Subcutaneous adipose tissue (tissue), 4 donors: ENCODE measurements around the gene TBC1D1. TPM values are rescaled to one million over a fixed set of nuclear protein-coding genes. Genes with fewer than 3 reads are reported as not detected.

Source experiments
- total RNA-seq, 4 donors: library from RNA; depleted of rRNA; stranded (reverse); fragments of >200 nt; gene quantifications; one replicate each; pipeline ENCODE4 v1.1.0, GENCODE V29; 2016
- TF ChIP-seq, protein P1 (sequence below): fragments of 450-650 bp; IDR thresholded peaks from one replicate; pipeline ENCODE4 v1.5.1; 2016; ENCODE audit warnings: low read depth, mild to moderate bottlenecking, control low read depth, antibody characterized with exemption, moderate library complexity

The TBC1D1 gene
- total RNA-seq, 4 donors from 2014 or later, result 60.3 to 123 (median 87.6) TPM

DNA sequence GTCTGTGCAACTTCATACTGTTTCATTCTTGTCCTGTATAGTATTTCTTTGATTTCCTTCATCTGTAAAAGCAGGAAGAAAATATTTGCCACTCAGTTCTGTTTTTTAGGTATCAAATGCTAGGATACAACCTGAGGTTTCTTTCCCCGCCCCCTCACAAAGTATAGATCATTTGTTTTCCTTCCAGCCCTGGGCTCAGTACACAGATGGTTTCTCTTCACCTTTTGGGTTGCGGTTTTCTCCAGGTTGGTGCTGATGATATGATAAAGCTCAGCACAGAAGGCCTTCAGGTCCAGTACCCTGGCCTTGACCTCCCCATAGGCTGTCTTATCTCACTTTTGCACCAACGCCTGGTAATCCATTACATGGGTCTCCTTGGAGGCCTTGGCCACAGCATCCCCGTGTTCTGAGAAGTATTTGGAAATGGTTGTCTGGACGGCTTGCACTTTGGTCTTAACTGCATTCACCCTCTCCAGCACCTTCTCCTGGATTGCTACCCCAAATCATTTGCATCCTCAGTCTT, 104.5 kb downstream of the TBC1D1 start:
- TF ChIP-seq, protein P1, sequence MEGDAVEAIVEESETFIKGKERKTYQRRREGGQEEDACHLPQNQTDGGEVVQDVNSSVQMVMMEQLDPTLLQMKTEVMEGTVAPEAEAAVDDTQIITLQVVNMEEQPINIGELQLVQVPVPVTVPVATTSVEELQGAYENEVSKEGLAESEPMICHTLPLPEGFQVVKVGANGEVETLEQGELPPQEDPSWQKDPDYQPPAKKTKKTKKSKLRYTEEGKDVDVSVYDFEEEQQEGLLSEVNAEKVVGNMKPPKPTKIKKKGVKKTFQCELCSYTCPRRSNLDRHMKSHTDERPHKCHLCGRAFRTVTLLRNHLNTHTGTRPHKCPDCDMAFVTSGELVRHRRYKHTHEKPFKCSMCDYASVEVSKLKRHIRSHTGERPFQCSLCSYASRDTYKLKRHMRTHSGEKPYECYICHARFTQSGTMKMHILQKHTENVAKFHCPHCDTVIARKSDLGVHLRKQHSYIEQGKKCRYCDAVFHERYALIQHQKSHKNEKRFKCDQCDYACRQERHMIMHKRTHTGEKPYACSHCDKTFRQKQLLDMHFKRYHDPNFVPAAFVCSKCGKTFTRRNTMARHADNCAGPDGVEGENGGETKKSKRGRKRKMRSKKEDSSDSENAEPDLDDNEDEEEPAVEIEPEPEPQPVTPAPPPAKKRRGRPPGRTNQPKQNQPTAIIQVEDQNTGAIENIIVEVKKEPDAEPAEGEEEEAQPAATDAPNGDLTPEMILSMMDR, result no peak

- TF ChIP-seq, protein P1, result no peak
Observed at GRCh38 chr4:37995981-37996775, 105.3 kb downstream of the TBC1D1 start.

DNA sequence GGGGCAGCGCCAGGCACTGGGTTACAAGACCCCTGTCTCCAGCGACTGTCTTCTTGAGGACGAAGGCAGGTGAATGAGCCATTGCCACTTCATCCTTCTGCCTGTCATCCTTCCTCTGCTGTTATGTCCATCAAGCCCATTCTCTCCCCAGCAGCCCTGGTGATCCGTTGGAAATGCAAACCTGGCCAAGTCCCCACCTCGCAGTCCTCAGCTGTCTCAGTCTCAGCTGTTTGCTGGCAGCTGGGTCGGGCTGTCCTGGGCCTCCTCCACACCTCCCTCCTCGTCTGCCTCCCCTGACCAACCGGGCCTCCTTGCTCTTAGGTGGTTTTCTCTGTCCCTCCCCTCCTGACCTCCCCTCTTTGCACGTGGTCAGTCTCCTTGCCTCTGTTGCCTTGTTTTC, 107.3 kb downstream of the TBC1D1 start:
- TF ChIP-seq, protein P1, result no peak

GRCh38 chr4:37999000-37999716, 108.3 kb downstream of the TBC1D1 start:
- TF ChIP-seq, protein P1, result no peak

- TF ChIP-seq, protein P1, result no peak
Observed at GRCh38 chr4:37999965-38000364, 109.1 kb downstream of the TBC1D1 start.

DNA sequence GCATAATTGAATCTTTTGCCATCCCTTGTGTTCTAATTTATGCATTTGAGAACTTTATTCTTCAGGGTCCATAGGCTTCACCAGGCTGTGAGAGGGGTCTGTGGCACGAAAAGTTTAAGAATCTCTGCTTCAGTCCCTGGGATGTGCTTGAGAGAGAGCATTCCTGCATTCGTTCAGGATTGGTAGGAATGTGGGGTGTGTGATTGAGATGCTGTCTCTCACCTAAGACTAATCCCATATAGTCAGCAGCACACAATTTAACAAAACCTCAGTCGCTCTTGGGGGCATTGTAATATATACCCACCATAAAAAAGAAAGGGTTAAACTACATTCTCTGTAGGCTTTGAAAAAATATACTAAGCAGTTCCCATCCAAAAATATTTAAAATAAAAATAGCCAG, 111.0 kb downstream of the TBC1D1 start:
- TF ChIP-seq, protein P1, result no peak

DNA sequence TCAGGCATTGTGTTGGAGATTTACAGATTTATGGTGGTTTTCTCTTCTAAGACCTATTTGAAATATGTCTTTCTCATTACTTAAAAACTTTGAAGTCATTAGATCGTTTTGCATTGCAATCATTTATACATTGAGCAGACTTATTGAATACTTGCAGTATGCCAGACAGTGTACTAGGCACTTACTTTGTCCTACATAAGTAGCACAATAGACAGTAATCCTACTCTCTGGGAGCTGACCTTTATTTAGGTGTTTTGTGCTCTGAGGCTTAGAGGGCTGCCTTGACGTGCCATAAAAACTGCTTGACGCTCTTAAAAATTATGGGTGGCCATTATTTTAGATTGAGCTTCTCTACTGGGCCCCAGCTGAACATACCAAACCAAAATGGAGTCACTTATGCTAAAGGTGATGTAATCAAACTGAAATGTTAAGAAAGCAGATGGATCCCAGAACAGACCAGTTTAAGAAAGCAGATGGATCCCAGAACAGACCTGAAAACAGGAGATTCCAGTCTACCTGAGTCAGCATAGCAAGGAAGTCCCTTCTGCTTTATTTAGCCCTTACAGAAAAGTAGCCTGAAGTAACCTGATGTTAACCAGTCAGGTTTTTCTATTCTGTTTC, 111.7 kb downstream of the TBC1D1 start:
- TF ChIP-seq, protein P1, result no peak
